DND-41 (cell line): ENCODE data around the gene KIF1C.

ENCODE experiments used
- ATAC-seq: fragments of 200-7000 bp; cut with Tn5 transposase; 3 replicates; pipeline ENCODE4 v1.9.1; 2021; ENCODE audit warnings: low read depth; ENCODE audit not compliant: insufficient read depth
- DNase-seq: peaks from one replicate; pipeline ENCODE4 v3.0.0-alpha.2; 2020
- H2AFZ ChIP-seq: 2 replicates; pipeline ENCODE4 v1.6.0; 2012; ENCODE audit warnings: low read depth, low read length
- H3K27ac ChIP-seq: 2 replicates; pipeline ENCODE4 v1.5.1; 2012; ENCODE audit warnings: low read length, inconsistent platforms
- H3K27me3 ChIP-seq: fragments of 200-600 bp; sonication (generic); 2 replicates; pipeline ENCODE4 v1.6.0; 2012; ENCODE audit warnings: low read length, mild to moderate bottlenecking, inconsistent platforms; ENCODE audit not compliant: insufficient read depth, poor library complexity
- H3K36me3 ChIP-seq: 2 replicates; pipeline ENCODE4 v1.5.1; 2012; ENCODE audit warnings: low read length, inconsistent platforms; ENCODE audit not compliant: insufficient read depth
- H3K4me1 ChIP-seq: 2 replicates; pipeline ENCODE4 v1.5.1; 2012; ENCODE audit warnings: mild to moderate bottlenecking, low read length; ENCODE audit not compliant: insufficient read depth
- H3K4me2 ChIP-seq: 2 replicates; pipeline ENCODE4 v1.6.0; 2012; ENCODE audit warnings: mild to moderate bottlenecking, moderate library complexity, low read length, inconsistent platforms; ENCODE audit not compliant: insufficient read depth
- H3K4me3 ChIP-seq, 2 experiments: fragments of 200-600 bp in 1 of 2; shearing (Covaris generic) in 1 of 2; 2 replicates each; pipeline ENCODE4 v1.5.1; 2012 to 2016; ENCODE audit warnings: inconsistent platforms in 2 of 2, low read length in 2 of 2, mild to moderate bottlenecking in 2 of 2, low read depth in 1 of 2, moderate library complexity in 1 of 2
- H3K79me2 ChIP-seq: 2 replicates; pipeline ENCODE4 v1.6.0; 2012; ENCODE audit warnings: low read length, inconsistent platforms; ENCODE audit not compliant: insufficient read depth
- H3K9ac ChIP-seq: 2 replicates; pipeline ENCODE4 v1.6.0; 2012; ENCODE audit warnings: low read depth, mild to moderate bottlenecking, inconsistent platforms, low read length, moderate library complexity
- H3K9me3 ChIP-seq: 2 replicates; pipeline ENCODE4 v1.5.1; 2012; ENCODE audit warnings: low read length, moderate library complexity, mild to moderate bottlenecking, inconsistent platforms; ENCODE audit not compliant: insufficient read depth, severe bottlenecking
- H4K20me1 ChIP-seq: 2 replicates; pipeline ENCODE4 v1.6.0; 2012; ENCODE audit warnings: low read length; ENCODE audit not compliant: insufficient read depth
- CTCF ChIP-seq: IDR thresholded peaks from 2 replicates; pipeline ENCODE4 v1.5.1; 2012; ENCODE audit warnings: borderline replicate concordance, low read length, moderate library complexity, mild to moderate bottlenecking; ENCODE audit not compliant: poor library complexity, severe bottlenecking; ENCODE audit errors: extremely low read depth
- EZH2 ChIP-seq: IDR thresholded peaks from 3 replicates; pipeline ENCODE4 v1.6.1; 2012; ENCODE audit warnings: borderline replicate concordance, low read depth, mild to moderate bottlenecking, moderate library complexity, low read length, inconsistent platforms; ENCODE audit not compliant: severe bottlenecking

The KIF1C gene

GRCh38 chr17:4972752-4973151 lies 25.0 kb upstream of the KIF1C start:
- H4K20me1 ChIP-seq = peaks cover 4% of the 10 kb centered on the region
- no peaks in the 10 kb centered on the region for H3K27me3 ChIP-seq
- peaks cover 19% of the 10 kb centered on the region for H3K79me2 ChIP-seq
- DNase-seq = no peak
- no peak for ATAC-seq
- TF ChIP-seq CTCF = no peak
- H3K27ac ChIP-seq = no peak overlapping the region
- peaks cover 78% of the 10 kb centered on the region for H3K36me3 ChIP-seq
- H3K9ac ChIP-seq = no peak overlapping the region
- no peak overlapping the region for H3K4me3 ChIP-seq
- H3K9me3 ChIP-seq = no peaks in the 10 kb centered on the region
- no peak overlapping the region for H3K4me2 ChIP-seq
- H3K4me1 ChIP-seq = peaks cover 19% of the 10 kb centered on the region
- no peak overlapping the region for H2AFZ ChIP-seq

GRCh38 chr17:4973256-4974114 lies 24.3 kb upstream of the KIF1C start:
- Histone ChIP-seq H3K79me2 (peaks cover 12% of the 10 kb centered on the region), H3K27ac (no peak overlapping the region), H4K20me1 (peaks cover 4% of the 10 kb centered on the region), H3K4me1 (peaks cover 14% of the 10 kb centered on the region), H3K4me3 (no peak overlapping the region), H3K9me3 (no peaks in the 10 kb centered on the region), H3K36me3 (peaks cover 82% of the 10 kb centered on the region), H2AFZ (no peak overlapping the region), H3K4me2 (no peak overlapping the region), H3K27me3 (no peaks in the 10 kb centered on the region), H3K9ac (no peak overlapping the region)
- no peak for DNase-seq
- no peak for TF ChIP-seq CTCF
- no peak for TF ChIP-seq EZH2
- ATAC-seq = no peak

GRCh38 chr17:4974115-4974670 lies 23.6 kb upstream of the KIF1C start:
- H3K9ac ChIP-seq = no peak overlapping the region
- H3K79me2 ChIP-seq = peaks cover 5% of the 10 kb centered on the region; the same call in 1 of the 2 replicates
- H3K27ac ChIP-seq = no peak overlapping the region
- peaks cover 4% of the 10 kb centered on the region for H4K20me1 ChIP-seq
- TF ChIP-seq EZH2 (no peak), CTCF (no peak)
- DNase-seq = no peak
- H3K9me3 ChIP-seq = no peaks in the 10 kb centered on the region
- H2AFZ ChIP-seq = no peak overlapping the region
- ATAC-seq = no peak
- H3K4me2 ChIP-seq = no peak overlapping the region
- H3K27me3 ChIP-seq = no peaks in the 10 kb centered on the region
- no peak overlapping the region for H3K4me3 ChIP-seq
- peaks cover 83% of the 10 kb centered on the region for H3K36me3 ChIP-seq
- H3K4me1 ChIP-seq = peaks cover 7% of the 10 kb centered on the region
